HG02763 (cell line): ENCODE measurements around the gene KDM6A.
A peak's percentile ranks its signal among the peaks of the same experiment; 100 is the strongest.
"Not testable (repeated sequence)": the region's sequence is repeated elsewhere in the genome, so short reads cannot be mapped to it uniquely, and the experiment has no call there.

Experiments
- ATAC-seq: cut with Tn5 transposase; IDR thresholded peaks from one replicate; pipeline ENCODE4 v1.9.1; 2021; ENCODE audit warnings: mild to moderate bottlenecking, moderate library complexity; ENCODE audit not compliant: unreplicated experiment

KDM6A gene

GRCh38 chrX:44872821-44873414 is at the start of gene KDM6A:
Gene KDM6A (plus strand): TSS chrX:44873188. CDS start chrX:44873552, 364 bp downstream.
- ATAC-seq: peak; percentile 85

DNA sequence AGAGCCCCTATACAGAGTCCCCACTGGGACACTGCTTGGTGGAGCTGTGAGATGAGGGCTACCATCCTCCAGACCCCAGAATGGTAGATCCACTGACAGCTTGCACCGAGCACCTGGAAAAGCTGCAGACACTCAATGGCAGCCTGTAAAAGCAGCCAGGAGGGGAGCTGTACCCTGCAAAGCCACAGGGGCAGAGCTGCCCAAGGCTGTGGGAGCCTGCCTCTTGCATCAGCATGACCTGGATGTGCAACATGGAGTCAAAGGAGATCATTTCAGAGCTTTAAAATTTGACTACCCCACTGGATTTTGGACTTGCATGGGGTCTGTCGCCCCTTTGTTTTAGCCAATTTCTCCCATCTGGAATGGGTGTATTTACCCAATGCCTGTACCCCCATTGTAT is 49.8 kb upstream of the KDM6A start:
- not testable (repeated sequence) for ATAC-seq

- ATAC-seq: no peak
These were observed 44.9 kb upstream of the KDM6A start for GRCh38 chrX:44828008-44828605.

DNA sequence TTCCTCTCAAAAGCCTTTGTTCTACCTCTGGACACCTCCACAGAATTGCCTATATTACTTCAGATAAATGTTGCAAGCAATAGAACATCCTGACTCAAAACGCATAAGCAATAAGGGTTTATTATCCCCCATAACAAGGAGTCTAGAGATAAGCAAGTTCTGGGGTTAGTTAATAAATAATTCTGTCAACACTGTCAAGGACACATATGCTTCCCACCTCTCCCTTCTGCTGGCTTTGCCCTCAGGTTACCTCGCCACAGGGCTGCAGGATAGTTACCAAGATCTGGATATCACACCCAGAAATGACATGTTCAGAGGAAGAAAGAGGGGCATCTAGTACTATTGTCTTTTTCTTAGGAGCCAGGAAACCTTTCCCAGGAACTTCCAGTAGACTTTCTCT is 43.2 kb upstream of the KDM6A start:
- ATAC-seq: no peak

DNA sequence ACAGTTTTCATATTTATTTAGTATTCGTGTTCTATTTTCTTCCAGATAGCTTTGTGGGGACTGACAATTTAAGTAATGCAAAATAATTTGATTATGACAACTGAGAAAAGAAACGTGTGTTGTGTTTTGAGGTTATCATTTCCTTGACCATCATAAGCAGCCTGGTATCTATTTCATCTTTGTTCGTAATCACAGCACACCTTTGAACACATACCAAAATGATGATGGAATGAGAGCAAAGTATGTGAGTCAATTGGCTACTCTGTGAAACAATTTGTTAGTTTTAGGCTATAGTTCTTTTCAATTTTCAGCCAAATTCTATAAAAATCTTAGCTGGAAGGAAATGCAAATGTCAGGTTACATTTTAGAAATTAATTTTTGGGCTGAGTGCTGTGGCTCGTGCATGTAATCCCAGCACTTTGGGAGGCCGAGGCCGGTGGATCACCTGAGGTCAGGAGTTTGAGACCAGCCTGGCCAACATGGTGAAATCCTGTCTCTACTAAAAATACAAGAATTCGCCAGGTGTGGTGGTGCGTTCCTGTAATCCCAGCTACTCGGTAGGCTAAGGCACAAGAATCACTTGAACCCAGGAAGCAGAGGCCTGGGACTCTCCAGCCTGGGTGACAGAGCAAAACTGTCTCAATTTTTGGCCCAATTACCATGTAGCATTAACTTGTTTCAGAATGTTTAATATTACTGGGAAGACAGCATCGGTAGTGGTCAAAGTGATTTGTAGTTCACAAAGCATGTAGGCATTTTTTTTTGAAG is 30.3 kb upstream of the KDM6A start:
- no peak for ATAC-seq

GRCh38 chrX:44843318-44843702 is 29.7 kb upstream of the KDM6A start:
- no peak for ATAC-seq

- ATAC-seq: no peak
These were observed 29.2 kb upstream of the KDM6A start, which contains the start of gene DUSP21 for GRCh38 chrX:44843753-44844152. Gene DUSP21 (plus strand): TSS chrX:44844021. CDS start chrX:44844133, 112 bp downstream.

- ATAC-seq: no peak
These were observed 28.8 kb upstream of the KDM6A start for GRCh38 chrX:44844204-44844603.

- not testable (repeated sequence) for ATAC-seq
These were observed 22.1 kb upstream of the KDM6A start for GRCh38 chrX:44850891-44851290.

- no peak for ATAC-seq
These were observed 1.8 kb upstream of the KDM6A start for GRCh38 chrX:44871114-44871645.

GRCh38 chrX:44871931-44872820 is 812 bp upstream of the KDM6A start:
- peak; percentile 17 for ATAC-seq

DNA sequence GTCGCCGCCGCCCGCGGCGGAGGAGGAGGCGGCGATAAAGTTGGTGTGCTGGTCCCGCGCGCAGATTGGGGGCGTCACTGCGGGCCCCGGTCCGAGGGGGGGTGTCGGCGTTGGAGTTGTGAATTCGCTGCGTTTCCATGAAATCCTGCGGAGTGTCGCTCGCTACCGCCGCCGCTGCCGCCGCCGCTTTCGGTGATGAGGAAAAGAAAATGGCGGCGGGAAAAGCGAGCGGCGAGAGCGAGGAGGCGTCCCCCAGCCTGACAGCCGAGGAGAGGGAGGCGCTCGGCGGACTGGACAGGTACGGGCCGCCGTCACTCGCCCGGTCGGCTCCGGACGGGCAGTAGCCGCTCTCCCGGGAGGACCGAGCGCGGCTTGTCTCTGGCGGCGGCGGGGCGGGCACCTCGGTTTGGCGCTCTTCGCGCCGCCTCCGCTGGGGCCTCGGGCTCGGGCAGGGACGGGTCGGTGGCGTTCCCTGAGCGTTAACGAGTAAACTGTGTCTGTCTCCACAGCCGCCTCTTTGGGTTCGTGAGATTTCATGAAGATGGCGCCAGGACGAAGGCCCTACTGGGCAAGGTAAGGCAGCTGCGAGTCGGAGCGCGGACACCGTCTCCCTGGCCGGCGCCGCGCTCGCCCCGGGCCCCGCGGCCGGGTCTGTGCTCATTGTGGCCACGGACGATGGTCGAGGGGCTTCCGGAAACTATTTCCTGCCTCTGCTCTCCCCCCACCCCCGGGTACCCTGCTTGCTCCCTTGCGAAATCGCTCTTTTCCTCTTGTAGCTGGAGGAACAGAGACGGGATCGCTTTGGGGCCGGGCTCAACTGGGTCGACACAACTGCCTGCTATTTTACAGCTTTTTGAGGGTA is 658 bp downstream of the KDM6A start:
- ATAC-seq: peak; percentile 12

GRCh38 chrX:44874420-44875184 is 1.6 kb downstream of the KDM6A start:
- no peak for ATAC-seq

DNA sequence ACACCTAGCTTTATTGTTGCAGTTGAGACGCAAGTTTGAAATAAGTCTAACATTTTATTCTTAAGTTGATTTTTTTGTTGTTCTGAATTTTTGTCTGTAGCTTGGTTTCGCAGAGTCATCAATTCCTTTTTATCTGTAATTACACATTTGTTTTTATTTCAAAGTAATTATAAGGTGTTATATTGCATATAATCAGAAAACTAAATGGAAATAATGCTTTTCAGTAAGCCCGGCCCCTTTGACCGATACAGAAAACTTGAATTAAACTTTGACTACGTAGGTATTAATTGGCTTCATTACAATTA is 2.1 kb downstream of the KDM6A start:
- no peak for ATAC-seq

- no peak for ATAC-seq
These were observed 3.1 kb downstream of the KDM6A start for GRCh38 chrX:44876086-44876485.

GRCh38 chrX:44876767-44877166 is 3.8 kb downstream of the KDM6A start:
- no peak for ATAC-seq

DNA sequence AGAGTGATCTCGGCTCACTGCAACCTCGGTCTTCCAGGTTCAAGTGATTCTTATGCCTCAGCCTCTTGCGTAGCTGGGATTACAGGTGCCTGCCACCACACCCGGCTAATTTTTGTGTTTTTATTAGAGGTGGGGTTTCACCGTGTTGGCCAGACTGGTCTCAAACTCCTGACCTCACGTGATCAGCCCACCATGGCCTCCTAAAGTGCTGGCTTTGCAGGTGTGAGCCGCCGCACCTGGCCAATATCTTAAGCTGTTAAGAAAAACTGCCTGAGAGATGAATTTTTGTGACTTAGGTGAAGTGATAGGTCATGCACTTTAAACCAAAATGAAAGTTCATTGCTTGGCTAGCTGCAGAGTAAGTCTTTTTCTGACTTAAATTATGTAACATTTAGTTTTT is 5.8 kb downstream of the KDM6A start:
- ATAC-seq: no peak

- ATAC-seq: no peak
These were observed 8.6 kb downstream of the KDM6A start for GRCh38 chrX:44881549-44881948.

- no peak for ATAC-seq
These were observed 9.6 kb downstream of the KDM6A start for GRCh38 chrX:44882635-44883034.
